ENCODE measurements around the gene RPN1.
"Not testable (repeated sequence)": the region's sequence is repeated elsewhere in the genome, so short reads cannot be mapped to it uniquely, and the experiment has no call there.

Gene RPN1

GRCh38 chr3:128650096-128651050 is at the start of gene RPN1:
Gene RPN1 (minus strand): TSS chr3:128650818. CDS start chr3:128650800, 18 bp downstream.
- peak; percentile 97 for DNase-seq (ENCODE audit: low spot score)

- DNase-seq (ENCODE audit: low spot score): peak; percentile 71
Observed at GRCh38 chr3:128698211-128699047, 47.8 kb upstream of the RPN1 start.

GRCh38 chr3:128697341-128697740 is 46.7 kb upstream of the RPN1 start:
- no peak for DNase-seq (ENCODE audit: low spot score)

- no peak for DNase-seq (ENCODE audit: low spot score)
Observed at GRCh38 chr3:128693696-128694095, 43.1 kb upstream of the RPN1 start.

- DNase-seq (ENCODE audit: low spot score): no peak
Observed at GRCh38 chr3:128689060-128689459, 38.4 kb upstream of the RPN1 start.

GRCh38 chr3:128686465-128686864 is 35.8 kb upstream of the RPN1 start:
- no peak for DNase-seq (ENCODE audit: low spot score)

GRCh38 chr3:128684986-128685726 is 34.5 kb upstream of the RPN1 start:
- no peak for DNase-seq (ENCODE audit: low spot score)

- DNase-seq (ENCODE audit: low spot score): no peak
Observed at GRCh38 chr3:128683957-128684356, 33.3 kb upstream of the RPN1 start.

- no peak for DNase-seq (ENCODE audit: low spot score)
Observed at GRCh38 chr3:128681369-128681829, 30.8 kb upstream of the RPN1 start.

GRCh38 chr3:128680603-128681368 is 30.2 kb upstream of the RPN1 start:
- DNase-seq (ENCODE audit: low spot score): peak; percentile 99

GRCh38 chr3:128679338-128679737 is 28.7 kb upstream of the RPN1 start:
- DNase-seq (ENCODE audit: low spot score): no peak

- not testable (repeated sequence) for DNase-seq (ENCODE audit: low spot score)
Observed at GRCh38 chr3:128675802-128676201, 25.2 kb upstream of the RPN1 start.

- no peak for DNase-seq (ENCODE audit: low spot score)
Observed at GRCh38 chr3:128674161-128674784, 23.7 kb upstream of the RPN1 start.

- DNase-seq (ENCODE audit: low spot score): no peak
Observed at GRCh38 chr3:128667641-128668040, 17.0 kb upstream of the RPN1 start.

GRCh38 chr3:128665362-128666021 is 14.9 kb upstream of the RPN1 start:
- DNase-seq (ENCODE audit: low spot score): no peak

GRCh38 chr3:128663151-128663550 is 12.5 kb upstream of the RPN1 start:
- no peak for DNase-seq (ENCODE audit: low spot score)

- DNase-seq (ENCODE audit: low spot score): no peak
Observed at GRCh38 chr3:128655531-128655930, 4.9 kb upstream of the RPN1 start.

- not testable (repeated sequence) for DNase-seq (ENCODE audit: low spot score)
Observed at GRCh38 chr3:128653993-128654805, 3.6 kb upstream of the RPN1 start.

GRCh38 chr3:128653383-128653992 is 2.9 kb upstream of the RPN1 start:
- not testable (repeated sequence) for DNase-seq (ENCODE audit: low spot score)
